ENCODE results near the gene IFNA7.
A peak's percentile ranks its signal among the peaks of the same experiment; 100 is the strongest.
"Not testable (repeated sequence)": the region's sequence is repeated elsewhere in the genome, so short reads cannot be mapped to it uniquely, and the experiment has no call there.

Gene IFNA7

GRCh38 chr9:21194867-21195776 is 6.9 kb downstream of the IFNA7 start:
- not testable (repeated sequence) for H3K27me3 ChIP-seq (ENCODE audit: insufficient read depth, low read depth); H3K9ac ChIP-seq; H2AFZ ChIP-seq (ENCODE audit: low read depth); H3K4me1 ChIP-seq (ENCODE audit: low read depth, poor library complexity, severe bottlenecking); H3K36me3 ChIP-seq (ENCODE audit: insufficient read depth); H3K4me3 ChIP-seq (IDR thresholded peaks at IDR 0.05; ENCODE audit: insufficient read depth, low read depth, low read length); H4K20me1 ChIP-seq (ENCODE audit: insufficient read depth); H3K27ac ChIP-seq; H3K79me2 ChIP-seq (ENCODE audit: insufficient read depth, low read depth)
- H3K4me2 ChIP-seq, result 0 out of 2 replicates have a peak overlapping the region, but pooled peaks have one; percentile 53
- TF ChIP-seq CTCF (conservative IDR thresholded peaks at IDR 0.05; ENCODE audit: low read depth, low read length), result peak; percentile 48

- not testable (repeated sequence) for H3K79me2 ChIP-seq (ENCODE audit: insufficient read depth, low read depth); H3K27me3 ChIP-seq (ENCODE audit: insufficient read depth, low read depth); H3K4me3 ChIP-seq (IDR thresholded peaks at IDR 0.05; ENCODE audit: insufficient read depth, low read depth, low read length); H3K4me1 ChIP-seq (ENCODE audit: low read depth, poor library complexity, severe bottlenecking); H3K27ac ChIP-seq; H3K9ac ChIP-seq; H3K36me3 ChIP-seq (ENCODE audit: insufficient read depth); H4K20me1 ChIP-seq (ENCODE audit: insufficient read depth); H3K4me2 ChIP-seq; H2AFZ ChIP-seq (ENCODE audit: low read depth)
Observed at GRCh38 chr9:21187487-21187886, 14.5 kb downstream of the IFNA7 start, which contains the start of gene IFNA4. IFNA4 (minus strand) TSS chr9:21187587; CDS start chr9:21187531, 56 bp downstream.

GRCh38 chr9:21182810-21183736 is 18.9 kb downstream of the IFNA7 start:
- not testable (repeated sequence) for H3K4me2 ChIP-seq; H3K27ac ChIP-seq; H3K79me2 ChIP-seq (ENCODE audit: insufficient read depth, low read depth); H3K4me1 ChIP-seq (ENCODE audit: low read depth, poor library complexity, severe bottlenecking); H3K36me3 ChIP-seq (ENCODE audit: insufficient read depth); H2AFZ ChIP-seq (ENCODE audit: low read depth); H3K9ac ChIP-seq; H3K27me3 ChIP-seq (ENCODE audit: insufficient read depth, low read depth); H3K4me3 ChIP-seq (IDR thresholded peaks at IDR 0.05; ENCODE audit: insufficient read depth, low read depth, low read length); H4K20me1 ChIP-seq (ENCODE audit: insufficient read depth)
- peak; percentile 64 for TF ChIP-seq CTCF (conservative IDR thresholded peaks at IDR 0.05; ENCODE audit: low read depth, low read length)

GRCh38 chr9:21174671-21175070 is 27.3 kb downstream of the IFNA7 start:
- H3K4me3 ChIP-seq (IDR thresholded peaks at IDR 0.05; ENCODE audit: insufficient read depth, low read depth, low read length), result no peak overlapping the region
- H3K4me1 ChIP-seq (ENCODE audit: low read depth, poor library complexity, severe bottlenecking), result no peaks in the 10 kb centered on the region
- TF ChIP-seq CTCF (conservative IDR thresholded peaks at IDR 0.05; ENCODE audit: low read depth, low read length), result no peak
- no peaks in the 10 kb centered on the region for H4K20me1 ChIP-seq (ENCODE audit: insufficient read depth)
- no peak overlapping the region for H2AFZ ChIP-seq (ENCODE audit: low read depth)
- H3K9ac ChIP-seq, result no peak overlapping the region
- H3K4me2 ChIP-seq, result no peak overlapping the region
- H3K27me3 ChIP-seq (ENCODE audit: insufficient read depth, low read depth), result no peaks in the 10 kb centered on the region
- H3K36me3 ChIP-seq (ENCODE audit: insufficient read depth), result no peaks in the 10 kb centered on the region
- no peak overlapping the region for H3K27ac ChIP-seq
- H3K79me2 ChIP-seq (ENCODE audit: insufficient read depth, low read depth), result no peaks in the 10 kb centered on the region
